HepG2 (cell line): Measurements from ENCODE around the gene PPARA. TPM values are rescaled to one million over a fixed set of nuclear protein-coding genes. Genes with fewer than 3 reads are reported as not detected.

Source experiments
- HMG20B ChIP-seq: conservative IDR thresholded peaks from 2 replicates; pipeline ENCODE4 v1.6.1; 2016; ENCODE audit warnings: missing genetic modification reagents, missing compliant biosample characterization
- MAZ ChIP-seq, 2 experiments: sonication (generic) in 1 of 2; formaldehyde crosslinking in 1 of 2; IDR thresholded peaks; 2 replicates each; pipeline versions ENCODE4 v1.5.0 to v1.6.1; 2012 to 2020; ENCODE audit warnings: low read depth in 2 of 2, mild to moderate bottlenecking in 2 of 2, borderline replicate concordance in 1 of 2, improper control_type of control experiment in 1 of 2, low read length in 1 of 2, missing genetic modification reagents in 1 of 2, moderate library complexity in 1 of 2
- MED8 ChIP-seq: sonication (generic); formaldehyde crosslinking; IDR thresholded peaks from 2 replicates; pipeline ENCODE4 v1.8.1; 2023; ENCODE audit warnings: mild to moderate bottlenecking, missing genetic modification reagents; ENCODE audit not compliant: insufficient replicate concordance
- MYC ChIP-seq: sonication (generic); formaldehyde crosslinking; IDR thresholded peaks from 2 replicates; pipeline ENCODE4 v1.9.0; 2021; ENCODE audit warnings: missing genetic modification reagents, borderline replicate concordance
- POLR2G ChIP-seq: fragments of 200-400 bp; formaldehyde crosslinking; IDR thresholded peaks from 2 replicates; pipeline ENCODE4 v1.6.1; 2018; ENCODE audit warnings: mild to moderate bottlenecking, low read depth, low read length, moderate library complexity
- XBP1 ChIP-seq: sonication (generic); formaldehyde crosslinking; IDR thresholded peaks from 2 replicates; pipeline ENCODE4 v1.5.0; 2020; ENCODE audit warnings: missing genetic modification reagents
- ZBTB20 ChIP-seq: sonication (generic); formaldehyde crosslinking; IDR thresholded peaks from 2 replicates; pipeline ENCODE4 v1.8.1; 2023; ENCODE audit warnings: missing genetic modification reagents, low read depth, mild to moderate bottlenecking, borderline replicate concordance
- ZBTB7B ChIP-seq: sonication (generic); formaldehyde crosslinking; IDR thresholded peaks from 2 replicates; pipeline ENCODE4 v1.4.0; 2020; ENCODE audit warnings: missing genetic modification reagents
- ZFP41 ChIP-seq: sonication (generic); formaldehyde crosslinking; IDR thresholded peaks from 2 replicates; pipeline ENCODE4 v1.4.0; 2020; ENCODE audit warnings: mild to moderate bottlenecking, missing genetic modification reagents, borderline replicate concordance
- ZNF589 ChIP-seq: sonication (generic); formaldehyde crosslinking; conservative IDR thresholded peaks from 2 replicates; pipeline ENCODE4 v1.8.0; 2022; ENCODE audit warnings: mild to moderate bottlenecking, moderate library complexity, missing genetic modification reagents
- ZNF652 ChIP-seq: IDR thresholded peaks from 2 replicates; pipeline ENCODE4 v1.6.1; 2016; ENCODE audit warnings: low read depth, borderline replicate concordance
- ZNF703 ChIP-seq: sonication (generic); formaldehyde crosslinking; IDR thresholded peaks from 2 replicates; pipeline ENCODE4 v1.5.1; 2020; ENCODE audit warnings: missing genetic modification reagents, mild to moderate bottlenecking, moderate library complexity, borderline replicate concordance
- ZNF879 ChIP-seq: sonication (generic); formaldehyde crosslinking; IDR thresholded peaks from 2 replicates; pipeline ENCODE4 v1.8.1; 2023; ENCODE audit warnings: missing genetic modification reagents
- polyA plus RNA-seq, 8 experiments: library from polyadenylated mRNA; depleted of rRNA in 3 of 8; stranded (reverse) in 7 of 8; unstranded in 1 of 8; fragments of >200 nt; fragmentation: Illumina TruSeq in 4 of 8; extraction: Trizol in 4 of 8; gene quantifications; 2 replicates each; pipeline versions ENCODE4 v1.2.1 to v1.2.3, GENCODE V29; 2011 to 2016; ENCODE audit warnings: low read depth in 4 of 8, missing spikeins in 1 of 8, mixed read lengths in 1 of 8; ENCODE audit not compliant: insufficient read depth in 1 of 8
- total RNA-seq, 5 experiments: library from RNA; depleted of rRNA; stranded (reverse); fragments of >200 nt; fragmentation: Illumina TruSeq; extraction: Trizol; gene quantifications; 2 replicates each; pipeline ENCODE4 v1.2.3, GENCODE V29; 2016; ENCODE audit warnings: low read depth in 1 of 5
- TF ChIP-seq, protein P1 (sequence below): sonication (generic); formaldehyde crosslinking; IDR thresholded peaks from 2 replicates; pipeline ENCODE4 v1.5.0; 2020; ENCODE audit warnings: missing genetic modification reagents
- TF ChIP-seq, protein P2 (sequence below): sonication (generic); formaldehyde crosslinking; IDR thresholded peaks from one replicate; pipeline ENCODE4 v1.5.1; 2020; ENCODE audit warnings: mild to moderate bottlenecking, missing genetic modification reagents; ENCODE audit errors: not compliant biosample characterization
- TF ChIP-seq, protein P3 (sequence below): sonication (generic); formaldehyde crosslinking; IDR thresholded peaks from 2 replicates; pipeline ENCODE4 v1.8.0; 2022; ENCODE audit warnings: missing genetic modification reagents, mild to moderate bottlenecking, moderate library complexity, borderline replicate concordance

The PPARA gene
- total and polyA plus RNA-seq, 2 of the 13 experiments (the other 11 are each of a cell fraction or from before 2014, with no cell fraction given): 18.2 to 24.7 TPM

DNA sequence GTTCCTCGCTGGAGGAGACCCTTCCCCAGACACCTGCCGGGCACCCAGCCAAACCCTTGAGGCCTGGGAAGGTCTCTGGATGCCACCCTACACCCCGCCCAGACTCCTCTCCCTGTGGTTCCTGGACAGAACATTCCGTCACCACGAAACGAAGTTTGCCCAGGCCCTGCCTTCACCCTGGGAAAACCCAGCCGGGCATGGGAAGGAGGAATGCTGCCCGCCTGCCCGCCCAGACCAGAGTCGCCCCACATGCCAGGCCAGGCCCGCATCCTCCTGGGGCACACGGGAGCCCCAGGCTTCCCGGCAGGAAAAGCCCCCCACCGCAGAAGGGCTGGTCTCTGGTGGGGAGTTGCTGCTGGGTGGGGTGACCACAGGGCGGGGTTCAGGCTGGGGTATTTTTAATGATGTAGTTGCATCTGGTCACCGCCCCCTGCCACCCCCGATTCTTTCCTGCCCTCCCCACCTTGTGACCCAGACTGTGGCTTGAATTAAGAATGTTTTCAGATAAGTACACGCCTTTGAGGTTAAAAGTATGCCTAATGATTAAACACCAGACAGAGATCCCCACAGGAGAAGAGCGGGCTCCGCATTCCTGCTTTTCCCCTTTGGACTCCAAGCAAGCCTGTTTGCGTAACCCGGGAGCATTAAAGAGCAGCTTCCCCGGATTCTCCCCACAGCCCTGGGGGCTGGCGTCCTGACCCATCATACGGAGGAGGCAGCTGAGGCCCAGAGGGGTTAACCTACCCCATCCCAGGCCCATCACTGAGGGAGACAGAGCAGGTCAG lies 44.6 kb upstream of the PPARA start (continued):
- peak; percentile 80; the same call in 1 of the 2 replicates for TF ChIP-seq ZBTB7B
- TF ChIP-seq ZBTB20 (CRISPR knock-in tag): no peak
- TF ChIP-seq, protein P1, sequence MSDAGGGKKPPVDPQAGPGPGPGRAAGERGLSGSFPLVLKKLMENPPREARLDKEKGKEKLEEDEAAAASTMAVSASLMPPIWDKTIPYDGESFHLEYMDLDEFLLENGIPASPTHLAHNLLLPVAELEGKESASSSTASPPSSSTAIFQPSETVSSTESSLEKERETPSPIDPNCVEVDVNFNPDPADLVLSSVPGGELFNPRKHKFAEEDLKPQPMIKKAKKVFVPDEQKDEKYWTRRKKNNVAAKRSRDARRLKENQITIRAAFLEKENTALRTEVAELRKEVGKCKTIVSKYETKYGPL: 0 out of 2 replicates have a peak, but pooled peaks have one; percentile 38
- TF ChIP-seq ZNF589 (CRISPR knock-in tag): no peak
- no peak for TF ChIP-seq ZFP41 (CRISPR knock-in tag)
- peak; percentile 60 for TF ChIP-seq POLR2G
- TF ChIP-seq ZNF703 (CRISPR knock-in tag): no peak
- no peak for TF ChIP-seq HMG20B (CRISPR knock-in tag)
- TF ChIP-seq MYC: peak; percentile 40; the same call in 1 of the 2 replicates
- TF ChIP-seq, protein P2, sequence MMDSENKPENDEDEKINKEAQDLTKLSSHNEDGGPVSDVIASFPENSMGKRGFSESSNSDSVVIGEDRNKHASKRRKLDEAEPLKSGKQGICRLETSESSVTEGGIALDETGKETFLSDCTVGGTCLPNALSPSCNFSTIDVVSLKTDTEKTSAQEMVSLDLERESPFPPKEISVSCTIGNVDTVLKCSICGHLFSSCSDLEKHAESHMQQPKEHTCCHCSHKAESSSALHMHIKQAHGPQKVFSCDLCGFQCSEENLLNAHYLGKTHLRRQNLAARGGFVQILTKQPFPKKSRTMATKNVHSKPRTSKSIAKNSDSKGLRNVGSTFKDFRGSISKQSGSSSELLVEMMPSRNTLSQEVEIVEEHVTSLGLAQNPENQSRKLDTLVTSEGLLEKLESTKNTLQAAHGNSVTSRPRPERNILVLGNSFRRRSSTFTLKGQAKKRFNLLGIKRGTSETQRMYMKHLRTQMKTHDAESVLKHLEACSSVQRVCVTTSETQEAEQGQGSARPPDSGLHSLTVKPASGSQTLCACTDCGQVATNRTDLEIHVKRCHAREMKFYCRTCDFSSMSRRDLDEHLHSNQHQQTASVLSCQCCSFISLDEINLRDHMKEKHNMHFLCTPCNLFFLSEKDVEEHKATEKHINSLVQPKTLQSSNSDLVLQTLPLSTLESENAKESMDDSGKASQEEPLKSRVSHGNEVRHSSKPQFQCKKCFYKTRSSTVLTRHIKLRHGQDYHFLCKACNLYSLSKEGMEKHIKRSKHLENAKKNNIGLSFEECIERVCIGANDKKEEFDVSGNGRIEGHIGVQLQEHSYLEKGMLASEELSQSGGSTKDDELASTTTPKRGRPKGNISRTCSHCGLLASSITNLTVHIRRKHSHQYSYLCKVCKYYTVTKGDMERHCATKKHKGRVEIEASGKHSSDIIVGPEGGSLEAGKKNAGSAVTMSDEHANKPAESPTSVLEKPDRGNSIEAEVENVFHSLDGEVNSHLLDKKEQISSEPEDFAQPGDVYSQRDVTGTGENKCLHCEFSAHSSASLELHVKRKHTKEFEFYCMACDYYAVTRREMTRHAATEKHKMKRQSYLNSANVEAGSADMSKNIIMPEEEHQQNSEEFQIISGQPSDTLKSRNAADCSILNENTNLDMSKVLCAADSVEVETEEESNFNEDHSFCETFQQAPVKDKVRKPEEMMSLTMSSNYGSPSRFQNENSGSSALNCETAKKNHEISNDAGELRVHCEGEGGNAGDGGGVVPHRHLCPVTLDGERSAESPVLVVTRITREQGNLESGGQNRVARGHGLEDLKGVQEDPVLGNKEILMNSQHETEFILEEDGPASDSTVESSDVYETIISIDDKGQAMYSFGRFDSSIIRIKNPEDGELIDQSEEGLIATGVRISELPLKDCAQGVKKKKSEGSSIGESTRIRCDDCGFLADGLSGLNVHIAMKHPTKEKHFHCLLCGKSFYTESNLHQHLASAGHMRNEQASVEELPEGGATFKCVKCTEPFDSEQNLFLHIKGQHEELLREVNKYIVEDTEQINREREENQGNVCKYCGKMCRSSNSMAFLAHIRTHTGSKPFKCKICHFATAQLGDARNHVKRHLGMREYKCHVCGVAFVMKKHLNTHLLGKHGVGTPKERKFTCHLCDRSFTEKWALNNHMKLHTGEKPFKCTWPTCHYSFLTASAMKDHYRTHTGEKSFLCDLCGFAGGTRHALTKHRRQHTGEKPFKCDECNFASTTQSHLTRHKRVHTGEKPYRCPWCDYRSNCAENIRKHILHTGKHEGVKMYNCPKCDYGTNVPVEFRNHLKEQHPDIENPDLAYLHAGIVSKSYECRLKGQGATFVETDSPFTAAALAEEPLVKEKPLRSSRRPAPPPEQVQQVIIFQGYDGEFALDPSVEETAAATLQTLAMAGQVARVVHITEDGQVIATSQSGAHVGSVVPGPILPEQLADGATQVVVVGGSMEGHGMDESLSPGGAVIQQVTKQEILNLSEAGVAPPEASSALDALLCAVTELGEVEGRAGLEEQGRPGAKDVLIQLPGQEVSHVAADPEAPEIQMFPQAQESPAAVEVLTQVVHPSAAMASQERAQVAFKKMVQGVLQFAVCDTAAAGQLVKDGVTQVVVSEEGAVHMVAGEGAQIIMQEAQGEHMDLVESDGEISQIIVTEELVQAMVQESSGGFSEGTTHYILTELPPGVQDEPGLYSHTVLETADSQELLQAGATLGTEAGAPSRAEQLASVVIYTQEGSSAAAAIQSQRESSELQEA (CRISPR knock-in tag): no peak
- TF ChIP-seq MAZ (IDR thresholded peaks at IDR 0.05; ENCODE audit: borderline replicate concordance, low read depth, low read length): 0 out of 2 replicates have a peak, but pooled peaks have one; percentile 24
- no peak; the same call in 1 of the 2 replicates for TF ChIP-seq MAZ (CRISPR knock-in tag; IDR thresholded peaks at IDR 0.05; ENCODE audit: low read depth)
- peak; percentile 37; the same call in 1 of the 2 replicates for TF ChIP-seq ZNF652 (CRISPR knock-in tag)
- TF ChIP-seq, protein P3, sequence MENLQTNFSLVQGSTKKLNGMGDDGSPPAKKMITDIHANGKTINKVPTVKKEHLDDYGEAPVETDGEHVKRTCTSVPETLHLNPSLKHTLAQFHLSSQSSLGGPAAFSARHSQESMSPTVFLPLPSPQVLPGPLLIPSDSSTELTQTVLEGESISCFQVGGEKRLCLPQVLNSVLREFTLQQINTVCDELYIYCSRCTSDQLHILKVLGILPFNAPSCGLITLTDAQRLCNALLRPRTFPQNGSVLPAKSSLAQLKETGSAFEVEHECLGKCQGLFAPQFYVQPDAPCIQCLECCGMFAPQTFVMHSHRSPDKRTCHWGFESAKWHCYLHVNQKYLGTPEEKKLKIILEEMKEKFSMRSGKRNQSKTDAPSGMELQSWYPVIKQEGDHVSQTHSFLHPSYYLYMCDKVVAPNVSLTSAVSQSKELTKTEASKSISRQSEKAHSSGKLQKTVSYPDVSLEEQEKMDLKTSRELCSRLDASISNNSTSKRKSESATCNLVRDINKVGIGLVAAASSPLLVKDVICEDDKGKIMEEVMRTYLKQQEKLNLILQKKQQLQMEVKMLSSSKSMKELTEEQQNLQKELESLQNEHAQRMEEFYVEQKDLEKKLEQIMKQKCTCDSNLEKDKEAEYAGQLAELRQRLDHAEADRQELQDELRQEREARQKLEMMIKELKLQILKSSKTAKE (CRISPR knock-in tag): 0 out of 2 replicates have a peak, but pooled peaks have one; percentile 40
- no peak for TF ChIP-seq MED8
- no peak for TF ChIP-seq XBP1 (CRISPR knock-in tag)
- no peak for TF ChIP-seq ZNF879
